T47D (cell line): ENCODE measurements around the gene UTY.

Source experiments
- DNase-seq, 2 experiments: peaks; one replicate each; pipeline versions ENCODE4 v3.0.0 to v3.0.0-alpha.2; 2011 to 2012; ENCODE audit warnings: low read depth in 1 of 2, low spot score in 1 of 2
- JUND ChIP-seq: IDR thresholded peaks from 2 replicates; pipeline ENCODE4 v1.6.1; 2012; ENCODE audit warnings: low read depth
- in situ Hi-C: cut with HindIII; loops from 2 replicates; pipeline ENCODE4 v1.10.0; 2016; ENCODE audit warnings: low sequenced_read_pairs, low pct_unique_long_range_greater_than_20kb

UTY gene

DNA sequence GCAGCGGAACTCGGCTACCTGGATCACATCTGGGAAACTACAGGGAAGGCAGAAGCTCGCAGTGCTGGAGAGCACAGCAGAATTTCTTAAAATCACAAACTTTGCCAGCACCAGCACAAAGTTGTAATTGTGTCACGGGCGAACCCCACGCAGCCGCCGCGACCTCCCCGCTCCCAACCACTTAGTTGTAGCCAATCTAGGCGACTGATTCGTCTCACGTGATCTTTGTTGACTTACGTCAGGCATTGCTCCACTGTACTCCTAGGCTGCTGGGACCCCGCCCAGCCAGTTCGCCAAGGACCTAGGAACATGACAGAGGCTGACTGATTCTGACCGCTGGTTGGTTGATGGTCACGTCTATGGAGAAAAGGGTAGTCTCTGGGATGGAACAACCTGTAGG, at the start of gene UTY:
Gene UTY (minus strand): TSS at position 206 of the 400 bp plus-strand sequence. CDS start 368 bp downstream, outside the sequence.
- in situ Hi-C loops: no loop called here
- TF ChIP-seq JUND: no peak
- no peak for DNase-seq

DNA sequence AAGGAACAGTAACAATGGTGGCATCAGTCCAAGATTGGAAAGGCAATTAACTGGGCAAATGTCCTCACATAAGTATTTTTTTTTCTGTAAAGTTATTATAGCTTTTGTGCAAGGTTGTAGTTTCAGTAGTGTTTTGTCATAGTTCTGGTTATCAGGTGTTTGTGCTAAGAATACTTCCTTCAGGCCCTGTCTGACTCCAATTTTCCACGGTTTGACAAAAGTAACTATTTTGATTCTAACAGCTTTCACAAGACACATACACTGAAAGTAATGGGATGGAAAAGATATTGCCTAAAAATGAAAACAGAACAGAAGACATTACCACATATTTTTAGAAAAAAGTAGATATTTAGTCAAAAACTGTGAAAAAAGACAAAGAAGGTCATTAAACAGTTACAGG, 40.6 kb upstream of the UTY start:
- DNase-seq: no peak
- TF ChIP-seq JUND: no peak
- in situ Hi-C loops: no loop called here

DNA sequence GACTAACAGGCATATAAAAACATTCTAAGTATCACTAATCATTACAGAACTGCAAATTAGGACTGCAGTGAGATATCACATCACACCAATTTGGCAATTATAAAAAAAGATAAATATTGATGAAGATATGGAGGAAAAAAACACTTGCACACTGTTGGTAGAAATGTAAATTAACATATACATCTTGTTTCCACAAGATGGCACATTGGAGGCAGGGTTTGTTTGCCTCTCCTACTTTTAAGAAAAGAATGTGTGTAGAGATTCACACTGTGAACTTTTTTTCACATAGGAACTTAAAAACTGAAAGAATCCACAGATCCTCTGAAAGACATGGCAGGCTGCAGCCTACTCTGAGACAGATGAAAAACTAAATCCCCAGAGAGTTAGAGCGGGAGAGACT, 21.4 kb upstream of the UTY start:
- no peak for TF ChIP-seq JUND

DNA sequence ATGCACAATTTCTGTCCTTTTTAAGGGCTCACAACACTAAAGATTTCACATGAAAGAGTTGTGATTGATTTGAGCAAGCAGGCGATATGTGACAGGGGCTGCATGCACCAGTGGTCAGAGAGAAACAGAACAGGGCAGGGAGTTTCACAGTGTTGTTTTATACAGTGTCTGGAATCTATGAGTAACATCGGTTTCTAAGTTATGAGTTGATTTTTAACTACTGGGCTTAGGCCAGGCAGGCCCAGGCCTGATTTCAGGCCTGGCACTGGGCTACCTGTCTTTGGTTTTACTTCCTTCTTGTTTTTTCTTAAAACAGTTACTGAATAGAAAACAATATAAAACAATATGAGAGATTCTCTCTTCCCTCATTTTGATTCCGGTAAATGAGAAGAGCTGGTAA, 13.9 kb upstream of the UTY start:
- no peak for TF ChIP-seq JUND
- DNase-seq: no peak
- in situ Hi-C loops: no loop called here

More for the DNA sequence above, 21.4 kb upstream of the UTY start:
- in situ Hi-C loops: no loop called here
- no peak for DNase-seq

DNA sequence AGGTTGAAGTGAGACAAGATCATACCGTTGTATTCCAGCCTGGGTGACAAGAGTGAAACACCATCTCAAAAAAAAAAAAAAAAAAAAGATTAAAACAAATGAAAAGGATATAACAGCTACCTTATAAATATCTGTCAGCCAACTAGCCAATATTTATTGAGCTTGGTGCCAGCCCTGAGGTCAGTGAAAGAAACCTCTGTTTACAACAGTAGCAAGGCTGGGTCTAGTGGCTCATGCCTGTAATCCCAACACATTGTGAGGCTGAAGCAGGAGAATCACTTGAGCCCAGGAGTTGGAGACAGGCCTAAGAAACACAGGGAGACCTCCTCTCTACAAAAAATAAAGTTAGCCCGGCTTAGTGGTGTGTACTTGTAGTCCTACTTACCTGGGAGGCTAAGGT, 12.6 kb upstream of the UTY start:
- no peak for TF ChIP-seq JUND
- DNase-seq: no peak
- in situ Hi-C loops: no loop called here

DNA sequence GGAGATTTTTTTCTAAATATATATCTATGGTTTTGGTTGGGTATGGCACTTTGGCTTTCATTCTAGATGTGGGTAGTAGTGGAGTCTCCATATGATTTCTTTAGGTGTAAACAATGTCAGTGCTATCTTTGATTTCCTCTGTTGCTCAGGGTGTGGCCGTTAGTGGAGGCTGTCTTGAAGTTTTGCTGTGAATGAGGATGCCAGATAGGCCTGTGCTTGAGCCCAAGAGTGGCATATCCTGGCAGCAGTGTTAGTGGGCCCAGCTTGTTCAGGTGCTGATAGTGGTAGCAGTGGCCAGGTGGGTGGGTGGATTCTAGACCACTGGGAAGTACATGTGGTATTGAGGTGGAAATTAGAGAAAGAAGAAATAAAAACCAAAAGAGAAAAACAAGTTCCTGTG, 8.9 kb upstream of the UTY start:
- no peak for DNase-seq
- in situ Hi-C loops: no loop called here
- TF ChIP-seq JUND: no peak

DNA sequence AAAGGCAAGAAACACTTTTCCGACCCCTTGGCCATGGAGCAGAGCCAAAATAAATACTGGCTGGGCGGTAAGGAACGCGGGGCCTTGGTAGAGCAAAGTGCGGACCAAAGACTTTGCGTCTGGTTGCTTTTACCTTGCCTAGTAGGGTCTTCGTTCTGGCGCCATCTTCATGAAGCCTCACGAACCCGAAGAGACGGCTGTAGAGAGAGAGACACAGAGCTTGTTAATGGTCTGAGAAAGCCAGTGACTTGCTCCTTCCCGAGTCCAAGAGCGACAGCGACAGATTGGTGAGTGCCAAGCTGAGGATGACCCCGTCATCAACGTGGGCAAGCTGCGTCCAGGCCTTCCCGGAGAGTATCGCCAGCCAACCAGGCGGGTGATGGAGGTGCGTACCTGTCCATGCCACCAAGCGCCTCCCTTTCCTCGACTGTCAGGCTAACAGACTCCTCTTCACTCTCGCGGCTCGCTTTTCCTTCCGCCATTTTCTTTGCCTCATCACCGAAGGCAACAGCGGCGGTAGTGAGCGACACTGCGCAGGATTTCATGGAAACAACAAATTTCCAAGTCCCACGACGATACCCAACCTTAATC, 617 bp downstream of the UTY start:
- in situ Hi-C loops: no loop called here
- no peak for DNase-seq
- no peak for TF ChIP-seq JUND

DNA sequence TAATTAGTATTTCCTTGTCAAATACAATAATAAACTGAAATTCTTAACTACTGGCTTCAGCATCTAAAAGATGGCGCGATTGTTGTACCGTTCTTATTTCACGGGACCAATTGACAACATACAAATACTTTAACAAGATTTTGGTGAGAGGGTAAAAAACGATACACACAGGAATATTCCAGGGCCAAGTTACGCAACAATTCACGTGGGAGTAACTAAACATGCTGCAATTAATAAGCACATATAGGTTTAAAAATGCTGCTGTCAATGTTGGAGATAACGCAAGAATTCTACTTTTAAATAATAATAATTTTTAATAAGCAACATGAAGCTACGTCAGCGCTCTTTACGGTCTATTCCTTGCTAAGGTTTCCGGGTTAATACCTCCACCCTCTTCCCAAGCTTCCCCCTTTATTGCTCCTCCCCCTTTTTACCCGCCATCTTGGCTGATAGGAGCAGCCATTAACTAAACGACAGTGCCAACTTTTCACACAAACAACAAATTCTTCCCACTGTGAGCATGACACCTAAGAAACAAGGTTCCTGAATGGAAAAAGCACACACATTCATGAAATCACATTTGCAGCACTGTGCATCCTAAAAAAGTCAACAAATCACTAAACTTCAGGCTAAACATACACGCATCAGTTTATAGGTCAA, 1.6 kb downstream of the UTY start:
- in situ Hi-C loops: no loop called here
- no peak for DNase-seq
- TF ChIP-seq JUND: no peak

DNA sequence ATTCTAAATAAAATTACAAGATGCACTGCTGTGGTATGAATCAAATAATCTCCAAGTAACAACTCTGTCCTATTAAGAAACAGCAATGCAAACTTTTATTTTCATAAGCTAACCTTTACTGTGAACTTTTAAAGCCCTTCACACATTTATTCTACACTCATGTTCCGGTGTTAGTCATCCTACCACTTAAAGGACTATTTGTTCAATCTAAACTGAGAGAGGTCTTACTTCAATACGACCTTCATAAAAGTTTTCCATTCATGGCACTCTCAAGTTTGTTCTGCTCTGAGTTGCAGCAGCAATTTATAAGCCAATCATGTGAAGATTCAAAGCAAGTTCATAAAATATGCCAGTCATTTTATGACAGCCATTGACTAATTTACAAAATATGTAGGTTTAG, 4.8 kb downstream of the UTY start:
- no peak for TF ChIP-seq JUND
- DNase-seq: no peak

DNA sequence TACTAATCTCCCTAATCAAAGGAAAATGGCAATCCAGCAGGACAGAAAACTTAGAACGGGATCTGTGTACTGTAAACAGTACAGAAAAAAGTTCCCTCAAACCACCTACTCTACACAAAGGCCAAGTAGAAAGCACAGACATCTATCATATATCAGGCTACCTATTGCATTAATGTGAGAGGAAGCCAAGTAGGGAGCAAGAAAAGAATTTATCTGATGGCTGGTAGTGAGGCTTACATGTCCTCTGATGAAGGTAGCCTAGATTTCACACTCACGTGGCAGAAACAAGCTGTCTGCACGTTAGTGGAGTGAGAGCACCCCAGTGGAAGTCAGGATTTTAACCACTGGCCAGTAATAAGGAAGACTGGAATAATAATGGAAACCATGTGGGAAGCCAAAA, 28.3 kb downstream of the UTY start:
- TF ChIP-seq JUND: no peak
- no peak for DNase-seq
- in situ Hi-C loops: no loop called here

More for the DNA sequence above, 4.8 kb downstream of the UTY start:
- in situ Hi-C loops: no loop called here

DNA sequence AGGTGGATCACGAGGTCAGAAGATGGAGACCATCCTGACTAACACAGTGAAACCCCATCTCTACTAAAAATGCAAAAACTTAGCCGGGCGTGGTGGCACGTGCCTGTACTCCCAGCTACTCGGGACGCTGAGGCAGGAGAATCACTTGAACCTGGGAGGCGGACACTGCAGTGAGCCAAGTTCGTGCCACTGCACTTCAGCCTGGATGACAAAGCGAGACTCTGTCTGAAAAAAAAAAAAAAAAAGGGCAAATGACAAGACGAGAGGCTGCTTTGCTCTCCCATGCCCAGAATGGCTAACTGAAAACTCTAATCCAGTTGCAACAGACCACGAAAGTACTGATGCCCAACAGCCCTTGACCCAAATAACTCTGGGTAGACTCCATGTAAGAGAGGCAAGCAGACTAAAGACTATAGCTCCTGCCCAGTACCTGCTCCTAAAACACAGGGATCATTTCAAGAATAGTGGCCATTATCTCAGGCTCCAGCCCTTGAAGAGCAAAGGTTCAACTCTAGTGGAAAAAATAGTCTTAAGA, 29.2 kb downstream of the UTY start:
- in situ Hi-C loops: no loop called here
- DNase-seq: no peak
- no peak for TF ChIP-seq JUND

DNA sequence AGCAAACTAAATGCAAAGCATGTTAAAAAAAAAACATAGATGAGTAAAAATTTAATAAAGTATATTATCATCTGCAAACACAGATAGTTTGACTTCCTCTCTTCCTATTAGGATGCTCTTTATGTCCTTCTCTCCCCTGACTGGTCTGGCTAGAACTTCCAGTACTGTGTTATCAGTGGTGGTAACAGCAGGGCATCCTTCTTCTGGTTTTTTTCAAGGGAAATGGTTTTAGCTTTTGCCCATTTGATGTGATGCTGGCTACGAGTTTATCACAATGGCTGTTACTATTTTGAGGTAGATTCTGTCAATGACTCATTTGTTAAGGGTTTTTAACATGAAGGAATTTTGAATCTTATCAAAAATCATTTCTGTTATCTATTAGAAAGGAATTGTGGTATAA, 34.3 kb downstream of the UTY start:
- in situ Hi-C loops: no loop called here
- no peak for DNase-seq
- TF ChIP-seq JUND: no peak

DNA sequence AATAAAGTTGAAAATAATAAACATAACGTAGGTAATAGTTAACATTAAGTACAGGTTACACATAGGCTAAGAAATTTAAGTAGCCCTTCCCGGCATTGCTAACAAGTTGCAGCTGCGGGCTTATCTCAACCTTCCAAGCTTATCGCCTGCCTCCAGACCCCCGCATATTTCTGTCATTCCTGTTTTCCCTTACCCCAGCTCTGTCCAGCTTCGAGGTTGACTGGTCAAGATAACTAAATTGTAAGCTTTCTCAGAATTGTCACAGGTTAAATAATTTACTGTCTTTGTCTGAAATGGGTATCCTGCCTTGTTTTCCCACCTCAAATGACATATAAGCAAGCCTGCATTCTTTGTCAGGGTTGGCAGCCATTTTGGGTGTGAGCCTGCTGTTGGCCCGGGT, 36.7 kb downstream of the UTY start:
- in situ Hi-C loops: no loop called here
- no peak for DNase-seq
- no peak for TF ChIP-seq JUND
